ENCODE data around the gene COL4A2. TPM values are rescaled to one million over a fixed set of nuclear protein-coding genes. Genes with fewer than 3 reads are reported as not detected.
A peak's percentile ranks its signal among the peaks of the same experiment; 100 is the strongest.

COL4A2 gene
- total and polyA plus RNA-seq, 12 donors = 70.9 to 1,589 (median 171) TPM

- Histone ChIP-seq H3K27ac (peak overlapping the region in 2 of 5 donors; percentile 38 to 80), H3K4me3 (no peak overlapping the region), H3K27me3 (no peaks in the 10 kb centered on the region), H3K36me3 (replicated peaks in 1 of 2) (no peaks in the 10 kb centered on the region), H3K9me3 (replicated peaks in 1 of 3) (no peaks in the 10 kb centered on the region), H3K4me1 (replicated peaks in 1 of 2) (peaks cover 0 to 25% of the 10 kb centered on the region in 2 donors)
- intact Hi-C loops (cut with DNase I) = no loop called here
- DNase-seq = no peak
- 84 to 91% methylated on average over 3 of the region's 3 CpGs; no CpG with 5 or more reads in 2 of the 4 donors for WGBS, 4 donors
- TF ChIP-seq CTCF (IDR thresholded peaks at IDR 0.05) = no peak
- TF ChIP-seq POLR2A (IDR thresholded peaks at IDR 0.05) = no peak
Observed at GRCh38 chr13:110347088-110347487, 40.0 kb downstream of the COL4A2 start.

GRCh38 chr13:110347535-110348308 lies 40.6 kb downstream of the COL4A2 start:
- peak in 6 of 7 donors; percentile 40 to 69 (median 52) for DNase-seq
- no peaks in the 10 kb centered on the region for H3K36me3 ChIP-seq (replicated peaks in 1 of 2)
- no peak overlapping the region for H3K4me3 ChIP-seq
- H3K4me1 ChIP-seq (replicated peaks in 1 of 2) = peaks cover 0 to 23% of the 10 kb centered on the region in 2 donors
- H3K9me3 ChIP-seq (replicated peaks in 1 of 3) = no peaks in the 10 kb centered on the region
- intact Hi-C loops (cut with DNase I) = no loop called here
- peak overlapping the region in 2 of 5 donors; percentile 38 to 80 for H3K27ac ChIP-seq
- 44 to 64% (median 64%) methylated on average over 13 to 18 of the region's 18 CpGs for WGBS, 4 donors
- TF ChIP-seq POLR2A (IDR thresholded peaks at IDR 0.05) (no peak), CTCF (IDR thresholded peaks at IDR 0.05) (no peak)
- no peaks in the 10 kb centered on the region for H3K27me3 ChIP-seq

- Histone ChIP-seq H3K9me3 (replicated peaks in 1 of 3) (no peaks in the 10 kb centered on the region), H3K36me3 (replicated peaks in 1 of 2) (no peaks in the 10 kb centered on the region), H3K27ac (peak overlapping the region in 2 of 5 donors; percentile 38 to 80), H3K27me3 (no peaks in the 10 kb centered on the region), H3K4me1 (replicated peaks in 1 of 2) (peaks cover 0 to 23% of the 10 kb centered on the region in 2 donors), H3K4me3 (no peak overlapping the region)
- intact Hi-C loops (cut with DNase I) = no loop called here
- WGBS, 4 donors = 63 to 76% (median 74%) methylated on average over 8 of the region's 8 CpGs
- no peak for DNase-seq
- TF ChIP-seq POLR2A (IDR thresholded peaks at IDR 0.05) (no peak), CTCF (IDR thresholded peaks at IDR 0.05) (no peak)
Observed at GRCh38 chr13:110348309-110349105, 41.4 kb downstream of the COL4A2 start.

GRCh38 chr13:110349239-110349638 lies 42.2 kb downstream of the COL4A2 start:
- 67 to 86% (median 81%) methylated on average over 5 of the region's 5 CpGs for WGBS, 4 donors
- no peak for TF ChIP-seq CTCF (IDR thresholded peaks at IDR 0.05)
- no peak for TF ChIP-seq POLR2A (IDR thresholded peaks at IDR 0.05)
- peak overlapping the region in 1 of 5 donors; percentile 0 for H3K27ac ChIP-seq
- peaks cover 0 to 23% of the 10 kb centered on the region in 2 donors for H3K4me1 ChIP-seq (replicated peaks in 1 of 2)
- H3K4me3 ChIP-seq = no peak overlapping the region
- DNase-seq = no peak
- intact Hi-C loops (cut with DNase I) = no loop called here
- H3K9me3 ChIP-seq (replicated peaks in 1 of 3) = no peaks in the 10 kb centered on the region
- H3K27me3 ChIP-seq = no peaks in the 10 kb centered on the region
- H3K36me3 ChIP-seq (replicated peaks in 1 of 2) = no peaks in the 10 kb centered on the region
